HL-60 (cell line): Measurements from ENCODE around the gene DNAH7.

Experiments used
- DNase-seq, 2 experiments: peaks; one replicate each; pipeline ENCODE4 v3.0.0-alpha.2; 2010 to 2020; ENCODE audit warnings: low read depth in 1 of 2, low spot score in 1 of 2
- H3K27ac ChIP-seq: fragments of 250-450 bp; sonication (Bioruptor Pico); replicated peaks from 2 replicates; pipeline ENCODE4 v1.5.1; 2020; ENCODE audit warnings: mild to moderate bottlenecking, moderate library complexity
- H3K27me3 ChIP-seq: fragments of 250-450 bp; sonication (Bioruptor Pico); 2 replicates; pipeline ENCODE4 v1.5.1; 2021; ENCODE audit warnings: mild to moderate bottlenecking, moderate library complexity; ENCODE audit not compliant: insufficient read depth, poor library complexity, severe bottlenecking
- H3K4me3 ChIP-seq: replicated peaks from 2 replicates; pipeline ENCODE4 v1.5.1; 2011; ENCODE audit warnings: mild to moderate bottlenecking, control low read depth, low read length; ENCODE audit not compliant: insufficient read depth
- GABPA ChIP-seq: IDR thresholded peaks from 2 replicates; pipeline ENCODE4 v1.6.1; 2012; ENCODE audit warnings: low read depth
- POLR2AphosphoS5 ChIP-seq: IDR thresholded peaks from 2 replicates; pipeline ENCODE4 v1.6.1; 2012; ENCODE audit warnings: low read depth
- REST ChIP-seq: IDR thresholded peaks from 2 replicates; pipeline ENCODE4 v1.6.1; 2012; ENCODE audit warnings: low read depth; ENCODE audit not compliant: insufficient replicate concordance
- SPI1 ChIP-seq: IDR thresholded peaks from 2 replicates; pipeline ENCODE4 v1.6.1; 2012; ENCODE audit warnings: low read depth, mild to moderate bottlenecking, borderline replicate concordance
- TF ChIP-seq, protein P1 (sequence below): IDR thresholded peaks from one replicate; pipeline ENCODE4 v1.5.1; 2011; ENCODE audit warnings: low read length, control low read depth, inconsistent platforms; ENCODE audit not compliant: insufficient read depth

Gene DNAH7

GRCh38 chr2:196063773-196064172, 4.9 kb downstream of the DNAH7 start:
- DNase-seq: no peak
- H3K27ac ChIP-seq: no peak overlapping the region
- no peaks in the 10 kb centered on the region for H3K27me3 ChIP-seq
- TF ChIP-seq GABPA (no peak), REST (no peak), SPI1 (no peak), POLR2AphosphoS5 (no peak)
- TF ChIP-seq, protein P1, sequence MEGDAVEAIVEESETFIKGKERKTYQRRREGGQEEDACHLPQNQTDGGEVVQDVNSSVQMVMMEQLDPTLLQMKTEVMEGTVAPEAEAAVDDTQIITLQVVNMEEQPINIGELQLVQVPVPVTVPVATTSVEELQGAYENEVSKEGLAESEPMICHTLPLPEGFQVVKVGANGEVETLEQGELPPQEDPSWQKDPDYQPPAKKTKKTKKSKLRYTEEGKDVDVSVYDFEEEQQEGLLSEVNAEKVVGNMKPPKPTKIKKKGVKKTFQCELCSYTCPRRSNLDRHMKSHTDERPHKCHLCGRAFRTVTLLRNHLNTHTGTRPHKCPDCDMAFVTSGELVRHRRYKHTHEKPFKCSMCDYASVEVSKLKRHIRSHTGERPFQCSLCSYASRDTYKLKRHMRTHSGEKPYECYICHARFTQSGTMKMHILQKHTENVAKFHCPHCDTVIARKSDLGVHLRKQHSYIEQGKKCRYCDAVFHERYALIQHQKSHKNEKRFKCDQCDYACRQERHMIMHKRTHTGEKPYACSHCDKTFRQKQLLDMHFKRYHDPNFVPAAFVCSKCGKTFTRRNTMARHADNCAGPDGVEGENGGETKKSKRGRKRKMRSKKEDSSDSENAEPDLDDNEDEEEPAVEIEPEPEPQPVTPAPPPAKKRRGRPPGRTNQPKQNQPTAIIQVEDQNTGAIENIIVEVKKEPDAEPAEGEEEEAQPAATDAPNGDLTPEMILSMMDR: no peak
- no peak overlapping the region for H3K4me3 ChIP-seq

- H3K4me3 ChIP-seq: no peak overlapping the region
- H3K27ac ChIP-seq: no peak overlapping the region
- no peak for TF ChIP-seq GABPA
- no peak for TF ChIP-seq POLR2AphosphoS5
- no peak for DNase-seq
- no peaks in the 10 kb centered on the region for H3K27me3 ChIP-seq
Measured at GRCh38 chr2:196059491-196059960, 9.1 kb downstream of the DNAH7 start.

DNA sequence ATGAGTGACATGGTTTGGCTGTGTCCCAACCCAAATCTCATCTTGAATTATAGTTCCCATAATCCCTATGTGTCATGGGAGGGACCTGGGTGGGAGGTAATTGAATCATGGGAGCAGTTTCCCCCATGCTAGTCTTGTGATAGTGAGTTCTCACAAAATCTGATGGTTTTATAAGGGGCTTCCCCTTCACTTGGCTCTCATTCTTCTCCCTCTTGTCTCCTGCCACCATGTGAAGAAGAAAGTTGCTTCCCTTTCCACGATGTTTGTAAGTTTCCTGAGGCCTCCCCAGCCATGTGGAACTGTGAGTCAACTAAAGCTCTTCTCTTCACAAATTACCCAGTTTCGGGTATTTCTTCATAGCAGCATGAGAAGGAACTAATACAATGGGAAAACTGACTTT, 14.0 kb downstream of the DNAH7 start:
- H3K4me3 ChIP-seq: no peak overlapping the region
- no peak for DNase-seq
- no peaks in the 10 kb centered on the region for H3K27me3 ChIP-seq
- H3K27ac ChIP-seq: no peak overlapping the region
- TF ChIP-seq REST: no peak
- TF ChIP-seq SPI1: no peak
- no peak for TF ChIP-seq GABPA
- TF ChIP-seq, protein P1: no peak
- TF ChIP-seq POLR2AphosphoS5: no peak

DNA sequence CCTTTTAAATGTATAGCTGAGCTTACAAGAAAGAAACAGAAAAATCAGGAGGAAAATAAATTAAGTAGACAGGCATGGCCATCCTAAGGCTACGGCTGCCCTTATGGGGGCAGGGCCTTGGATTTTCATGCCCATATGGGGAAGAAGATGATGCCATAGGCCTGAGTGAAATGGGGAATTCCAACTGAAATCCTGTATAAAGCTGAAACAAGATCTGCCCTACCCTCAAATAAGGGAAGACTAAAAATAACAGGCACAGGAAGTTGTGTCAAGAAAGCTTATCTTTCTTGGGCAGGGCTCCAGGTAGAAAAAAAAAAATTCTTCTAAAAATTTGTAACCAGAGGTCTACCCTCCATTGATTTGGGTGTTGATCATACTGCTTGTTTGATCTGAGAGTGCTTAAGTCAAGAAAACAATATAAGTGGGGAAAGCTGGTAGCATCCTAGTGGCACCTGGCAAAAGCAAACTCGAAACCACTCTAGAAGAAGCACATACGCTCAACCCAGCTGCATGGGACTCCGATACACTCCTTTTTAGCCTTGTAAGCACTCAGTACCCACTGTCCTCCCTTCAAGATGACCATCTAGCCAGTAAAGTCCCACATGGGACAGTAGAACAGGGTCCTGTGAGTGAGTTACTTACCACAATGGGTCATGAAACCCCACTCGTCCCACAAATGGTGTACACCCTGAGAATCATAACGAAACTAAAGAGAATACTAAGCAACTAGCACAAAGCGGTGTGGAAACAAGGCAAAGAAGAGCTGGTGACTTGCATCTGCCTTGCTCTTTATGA, 22.3 kb downstream of the DNAH7 start:
- no peak overlapping the region for H3K4me3 ChIP-seq
- no peak for TF ChIP-seq POLR2AphosphoS5
- no peak for TF ChIP-seq REST
- no peak for TF ChIP-seq SPI1
- no peak for TF ChIP-seq GABPA
- H3K27ac ChIP-seq: no peak overlapping the region
- H3K27me3 ChIP-seq: no peaks in the 10 kb centered on the region
- DNase-seq: no peak
